ENCODE results near the gene MACROD2.

The MACROD2 gene

DNA sequence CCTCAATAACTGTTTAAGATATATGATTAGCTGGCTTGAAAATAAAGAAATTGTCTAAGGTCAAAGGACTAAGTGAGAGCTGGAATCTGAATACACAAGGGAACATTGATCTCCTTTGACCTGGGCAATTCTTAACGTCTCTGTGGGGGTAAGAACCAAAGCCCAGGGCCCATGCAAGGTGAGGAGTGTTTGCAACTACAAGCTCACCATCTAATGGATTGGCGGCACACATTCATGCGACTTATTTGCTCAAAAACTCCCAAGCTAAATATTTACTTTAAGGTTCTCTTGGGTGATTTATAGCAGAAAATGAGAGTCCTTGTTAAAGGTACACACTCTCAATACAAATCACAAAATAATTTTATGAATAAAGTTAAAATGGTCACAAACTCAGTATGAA, 734.1 kb downstream of the MACROD2 start:
- DNase-seq (ENCODE audit: low spot score): no peak
- POLR2A ChIA-PET (ENCODE audit: low non-redundant PET): no interaction called here
- CTCF ChIA-PET: interaction anchor here (0.6 kb wide), 1 partner anchor 149 kb away, joined by 3 read pairs; no protein-coding TSS in a partner anchor
- TF ChIP-seq, protein P1, sequence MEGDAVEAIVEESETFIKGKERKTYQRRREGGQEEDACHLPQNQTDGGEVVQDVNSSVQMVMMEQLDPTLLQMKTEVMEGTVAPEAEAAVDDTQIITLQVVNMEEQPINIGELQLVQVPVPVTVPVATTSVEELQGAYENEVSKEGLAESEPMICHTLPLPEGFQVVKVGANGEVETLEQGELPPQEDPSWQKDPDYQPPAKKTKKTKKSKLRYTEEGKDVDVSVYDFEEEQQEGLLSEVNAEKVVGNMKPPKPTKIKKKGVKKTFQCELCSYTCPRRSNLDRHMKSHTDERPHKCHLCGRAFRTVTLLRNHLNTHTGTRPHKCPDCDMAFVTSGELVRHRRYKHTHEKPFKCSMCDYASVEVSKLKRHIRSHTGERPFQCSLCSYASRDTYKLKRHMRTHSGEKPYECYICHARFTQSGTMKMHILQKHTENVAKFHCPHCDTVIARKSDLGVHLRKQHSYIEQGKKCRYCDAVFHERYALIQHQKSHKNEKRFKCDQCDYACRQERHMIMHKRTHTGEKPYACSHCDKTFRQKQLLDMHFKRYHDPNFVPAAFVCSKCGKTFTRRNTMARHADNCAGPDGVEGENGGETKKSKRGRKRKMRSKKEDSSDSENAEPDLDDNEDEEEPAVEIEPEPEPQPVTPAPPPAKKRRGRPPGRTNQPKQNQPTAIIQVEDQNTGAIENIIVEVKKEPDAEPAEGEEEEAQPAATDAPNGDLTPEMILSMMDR (conservative IDR thresholded peaks at IDR 0.05; ENCODE audit: low read depth): no peak
- H3K27ac ChIP-seq: no peak overlapping the region

DNA sequence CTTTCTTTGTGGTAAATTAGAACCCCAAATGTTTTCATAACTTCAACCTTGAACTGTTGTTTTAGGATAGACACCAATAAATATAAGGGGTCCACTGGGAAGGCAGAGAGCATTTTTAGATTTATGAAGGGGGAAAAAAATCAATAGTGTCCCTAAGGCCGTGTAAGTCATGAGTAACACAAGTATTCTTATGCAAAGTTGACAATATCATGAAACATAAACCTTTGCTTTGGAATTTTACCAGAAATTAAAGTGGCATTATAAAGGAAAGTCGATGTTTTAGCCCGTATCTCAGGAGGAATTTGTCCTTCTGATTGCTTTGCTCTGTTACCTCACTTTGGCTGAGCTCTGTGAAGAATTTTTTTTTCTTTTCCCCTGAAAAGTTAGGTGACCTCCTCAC, 737.0 kb downstream of the MACROD2 start:
- TF ChIP-seq, protein P1 (conservative IDR thresholded peaks at IDR 0.05; ENCODE audit: low read depth): no peak

DNA sequence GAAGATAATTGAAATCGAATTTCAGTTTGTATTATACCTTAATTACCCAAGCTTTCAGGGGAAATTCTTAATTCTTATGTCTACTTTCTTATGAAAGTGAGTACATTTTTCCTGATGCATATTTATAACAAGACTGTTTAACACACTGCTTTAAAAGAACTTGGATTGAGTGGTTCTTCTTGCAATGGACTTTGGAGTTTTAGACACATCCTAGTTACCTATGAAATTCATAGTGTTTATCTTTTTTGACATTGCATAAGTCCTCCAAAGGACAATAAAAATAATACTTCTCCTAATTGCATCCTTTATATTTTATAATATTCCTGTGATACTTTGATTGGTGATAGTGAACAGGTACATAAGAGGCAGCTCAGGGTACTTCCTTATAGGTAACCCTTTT, 737.7 kb downstream of the MACROD2 start:
- no peak overlapping the region for H3K27ac ChIP-seq
- TF ChIP-seq, protein P1 (conservative IDR thresholded peaks at IDR 0.05; ENCODE audit: low read depth): no peak
- no peak for DNase-seq (ENCODE audit: low spot score)
- ChIA-PET POLR2A (ENCODE audit: low non-redundant PET) (no interaction called here), CTCF (no interaction called here)

More for the DNA sequence above, 737.0 kb downstream of the MACROD2 start:
- no peak for DNase-seq (ENCODE audit: low spot score)
- ChIA-PET CTCF (no interaction called here), POLR2A (ENCODE audit: low non-redundant PET) (no interaction called here)
- no peak overlapping the region for H3K27ac ChIP-seq

DNA sequence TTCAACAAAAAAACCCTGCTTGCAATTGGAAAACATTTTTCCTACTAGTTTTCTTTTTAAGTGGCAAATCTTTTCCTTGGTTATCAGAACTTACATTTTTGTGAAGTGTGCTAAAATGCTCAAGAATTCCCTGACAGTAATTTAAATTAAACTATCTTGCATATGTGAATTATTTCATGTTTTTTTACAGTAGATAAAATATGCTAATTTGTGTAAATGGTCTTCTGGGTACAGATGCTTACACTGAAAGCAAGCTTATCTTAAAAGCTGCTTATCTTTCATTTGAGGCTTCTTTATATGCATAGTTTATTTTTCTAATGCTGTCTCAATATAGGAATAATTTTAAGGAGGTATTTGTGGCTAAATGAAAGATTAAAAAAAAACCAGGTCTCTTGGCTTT, 745.1 kb downstream of the MACROD2 start:
- TF ChIP-seq, protein P1 (conservative IDR thresholded peaks at IDR 0.05; ENCODE audit: low read depth): no peak
- ChIA-PET CTCF (no interaction called here), POLR2A (ENCODE audit: low non-redundant PET) (no interaction called here)
- H3K27ac ChIP-seq: no peak overlapping the region
- no peak for DNase-seq (ENCODE audit: low spot score)

DNA sequence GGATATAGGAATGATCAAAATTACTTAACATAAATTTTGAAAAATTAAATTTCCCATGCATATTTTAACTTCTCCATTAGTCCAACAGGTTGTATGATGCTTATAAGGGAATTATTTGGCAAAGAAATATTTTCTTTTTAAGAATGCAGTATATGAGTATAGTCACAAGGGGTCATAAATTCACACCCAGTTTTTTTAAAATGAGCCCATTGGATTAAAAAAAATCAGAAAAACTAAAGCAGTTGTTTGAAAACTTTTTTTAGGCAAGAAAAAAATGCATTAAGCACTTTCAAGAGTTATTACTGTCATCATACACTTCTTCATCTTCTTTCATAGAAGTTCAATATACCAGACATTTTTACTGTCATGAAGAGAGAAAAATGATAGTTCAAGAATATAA, 746.3 kb downstream of the MACROD2 start:
- no peak for DNase-seq (ENCODE audit: low spot score)
- TF ChIP-seq, protein P1 (conservative IDR thresholded peaks at IDR 0.05; ENCODE audit: low read depth): no peak
- ChIA-PET POLR2A (ENCODE audit: low non-redundant PET) (no interaction called here), CTCF (no interaction called here)
- H3K27ac ChIP-seq: no peak overlapping the region

DNA sequence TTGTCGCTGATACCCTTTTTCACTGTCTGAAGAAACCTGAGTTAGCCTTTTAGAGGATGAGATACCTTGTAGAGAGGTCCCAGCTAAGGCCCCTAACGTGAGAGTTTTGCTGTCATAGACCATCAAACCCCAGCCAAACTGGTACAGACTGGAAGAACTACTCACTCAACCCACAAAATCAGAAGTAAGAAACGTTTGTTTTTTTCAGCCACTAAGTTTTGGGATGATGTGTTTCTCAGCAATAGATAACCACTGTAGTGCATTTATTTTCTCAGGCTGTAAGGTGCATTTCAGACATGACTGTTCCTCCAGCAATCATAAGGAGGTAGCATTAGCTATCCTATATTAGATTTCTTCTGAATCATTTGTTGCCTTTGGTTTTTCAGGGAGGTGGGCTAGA, 749.4 kb downstream of the MACROD2 start:
- TF ChIP-seq, protein P1 (conservative IDR thresholded peaks at IDR 0.05; ENCODE audit: low read depth): no peak
- no peak for DNase-seq (ENCODE audit: low spot score)
- POLR2A ChIA-PET (ENCODE audit: low non-redundant PET): no interaction called here
- H3K27ac ChIP-seq: no peak overlapping the region
- CTCF ChIA-PET: no interaction called here

DNA sequence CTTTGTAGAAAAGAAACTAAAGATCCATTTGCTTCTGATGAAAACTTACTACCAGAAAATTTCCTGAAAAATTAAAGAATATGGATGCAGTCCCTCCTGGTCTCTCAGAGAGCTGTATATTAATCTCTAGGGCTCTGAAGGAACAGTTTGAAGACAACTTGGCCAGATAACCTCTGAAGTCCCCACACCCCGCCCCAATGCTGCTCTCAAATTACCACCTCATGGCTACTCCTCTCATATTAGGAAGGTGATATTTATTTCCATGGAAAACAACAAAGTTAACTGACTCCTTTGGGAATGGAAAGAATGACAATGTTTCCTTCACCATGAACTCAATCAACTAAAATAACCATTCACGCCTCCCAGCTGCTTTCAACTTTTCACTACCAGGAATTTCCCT, 750.5 kb downstream of the MACROD2 start:
- H3K27ac ChIP-seq: no peak overlapping the region
- ChIA-PET POLR2A (ENCODE audit: low non-redundant PET) (no interaction called here), CTCF (no interaction called here)
- DNase-seq (ENCODE audit: low spot score): no peak
- TF ChIP-seq, protein P1 (conservative IDR thresholded peaks at IDR 0.05; ENCODE audit: low read depth): no peak
